NOMO-1 treated with DMSO at 0.1 percent for 48 hours (cell line): ENCODE data around the gene TBC1D2B.

Experiments used
- DNase-seq: peaks from one replicate; lab custom pipeline; 2025; ENCODE audit not compliant: unreplicated experiment; lab: John Stamatoyannopoulos, UW

TBC1D2B gene

DNA sequence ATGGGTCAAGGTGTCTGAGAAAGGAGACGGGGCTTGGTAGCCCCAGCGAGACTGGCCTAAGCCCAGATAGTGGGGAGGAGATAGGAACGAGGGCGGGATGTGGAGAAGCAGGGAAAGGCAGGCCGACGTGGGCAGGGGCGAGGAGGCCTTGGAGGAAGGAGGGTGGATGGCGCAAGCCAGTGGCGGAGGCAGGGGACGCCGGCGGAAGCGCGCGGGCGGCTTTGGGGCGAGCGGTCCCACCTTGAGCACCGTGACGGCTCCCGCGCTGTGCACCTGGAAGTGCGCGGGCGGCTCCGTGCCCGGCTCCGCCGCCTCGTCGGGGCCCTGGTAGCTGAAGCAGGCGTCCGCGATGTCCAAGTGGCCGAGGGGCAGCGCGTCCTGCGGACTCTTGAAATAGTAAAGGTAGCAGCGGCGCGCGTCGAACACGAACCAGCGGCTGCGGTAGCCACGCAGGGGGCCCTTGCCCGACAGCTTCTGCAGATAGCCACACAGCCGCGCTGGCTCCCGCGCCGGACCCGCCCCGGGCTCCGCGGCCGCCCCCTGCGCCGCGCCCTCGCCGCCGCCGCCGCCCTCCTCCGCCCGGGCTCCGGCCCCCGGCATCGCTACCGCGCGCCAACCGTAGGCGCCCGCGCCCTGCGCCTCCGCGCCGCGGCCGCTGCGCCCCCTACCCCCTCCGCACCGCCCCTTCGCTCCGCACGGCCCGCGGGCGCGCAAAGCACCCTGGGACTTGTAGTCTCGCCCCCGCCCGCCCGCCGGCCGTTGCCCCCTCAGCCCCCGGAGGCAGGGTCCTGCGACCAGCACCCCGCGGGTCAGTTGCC is at the start of gene TBC1D2B:
Gene TBC1D2B, minus strand, starts transcription at position 659 of the 818 bp plus-strand sequence. Its CDS starts 59 bp downstream, at position 600.
- DNase-seq, result peak; percentile 40

DNA sequence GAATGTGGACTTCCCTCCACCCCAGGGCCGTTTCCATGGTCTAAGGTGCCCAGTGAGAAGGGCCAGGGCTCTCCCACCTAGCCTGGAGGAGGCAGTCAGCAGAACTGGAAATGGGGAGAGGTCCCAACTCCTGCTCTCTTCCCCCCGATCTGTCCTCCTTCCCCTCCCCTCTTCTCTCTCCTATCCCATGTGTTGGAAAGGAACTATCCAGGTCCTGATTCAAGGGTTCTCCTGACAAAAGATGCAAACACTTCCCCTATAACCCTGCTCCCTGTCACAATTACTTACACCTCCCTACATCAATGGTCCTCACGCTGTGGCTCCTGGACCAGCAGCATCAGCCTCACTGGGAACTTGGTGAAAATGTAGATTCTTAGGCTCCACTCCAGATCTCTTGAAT is 47.8 kb upstream of the TBC1D2B start:
- DNase-seq, result no peak

DNA sequence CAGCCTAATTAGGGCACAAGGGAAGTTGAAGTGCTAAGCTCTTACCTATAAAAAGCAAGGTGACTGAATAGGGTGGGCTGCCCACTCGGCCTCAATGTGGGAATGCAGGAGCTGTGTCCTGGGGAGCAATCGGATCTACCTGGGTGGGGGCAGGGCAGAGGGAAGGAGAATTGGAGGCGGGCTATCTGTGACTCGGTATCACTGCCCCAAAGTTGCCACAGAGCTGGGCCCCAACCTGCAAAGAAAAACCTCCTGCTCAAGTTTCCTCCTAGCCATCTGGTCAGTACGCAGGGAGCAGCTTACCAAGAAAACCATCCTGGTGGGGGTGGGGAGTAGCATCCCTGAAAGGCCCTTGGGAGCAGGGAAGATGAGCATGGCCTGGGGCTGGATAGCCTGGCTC is 43.0 kb upstream of the TBC1D2B start:
- DNase-seq, result no peak

DNA sequence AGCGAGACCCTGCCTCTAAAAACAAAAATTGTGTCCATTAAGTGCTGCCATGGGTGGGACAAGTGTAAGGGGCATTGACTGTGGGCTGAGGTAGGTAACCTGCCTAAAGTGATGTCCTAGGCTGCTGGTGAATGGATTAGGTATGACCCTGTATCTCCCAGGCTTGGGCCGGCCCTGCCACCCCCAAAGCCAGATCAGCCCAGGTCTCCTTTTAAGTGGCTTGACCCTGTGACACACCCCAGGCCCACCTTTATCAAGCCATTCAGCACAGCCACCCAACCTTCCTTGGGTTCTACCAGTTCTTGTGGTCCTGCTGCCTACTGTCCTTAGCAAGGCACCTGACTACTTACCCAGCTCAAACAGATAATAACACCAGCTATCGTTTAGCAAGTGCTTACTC is 35.0 kb upstream of the TBC1D2B start:
- no peak for DNase-seq

DNA sequence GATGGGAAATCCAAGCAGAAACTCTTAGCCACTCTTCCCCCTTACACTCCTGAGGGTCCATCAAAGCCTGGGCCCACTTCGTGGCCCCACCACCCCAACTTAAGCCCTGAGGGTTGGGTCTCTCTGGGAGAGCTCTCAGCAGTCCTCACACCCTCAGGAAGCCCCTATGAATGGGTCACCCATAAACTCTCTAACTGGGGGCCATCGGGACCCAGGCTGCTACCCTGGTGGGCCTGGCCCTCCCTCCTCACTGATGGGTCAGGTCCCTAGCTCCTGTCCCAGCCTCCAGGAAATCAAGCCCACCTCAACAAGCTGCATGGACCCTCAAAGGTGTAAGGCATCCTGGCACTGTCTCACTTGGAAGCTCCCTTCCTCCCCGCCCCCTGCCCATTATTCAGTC is 34.3 kb upstream of the TBC1D2B start:
- no peak for DNase-seq

DNA sequence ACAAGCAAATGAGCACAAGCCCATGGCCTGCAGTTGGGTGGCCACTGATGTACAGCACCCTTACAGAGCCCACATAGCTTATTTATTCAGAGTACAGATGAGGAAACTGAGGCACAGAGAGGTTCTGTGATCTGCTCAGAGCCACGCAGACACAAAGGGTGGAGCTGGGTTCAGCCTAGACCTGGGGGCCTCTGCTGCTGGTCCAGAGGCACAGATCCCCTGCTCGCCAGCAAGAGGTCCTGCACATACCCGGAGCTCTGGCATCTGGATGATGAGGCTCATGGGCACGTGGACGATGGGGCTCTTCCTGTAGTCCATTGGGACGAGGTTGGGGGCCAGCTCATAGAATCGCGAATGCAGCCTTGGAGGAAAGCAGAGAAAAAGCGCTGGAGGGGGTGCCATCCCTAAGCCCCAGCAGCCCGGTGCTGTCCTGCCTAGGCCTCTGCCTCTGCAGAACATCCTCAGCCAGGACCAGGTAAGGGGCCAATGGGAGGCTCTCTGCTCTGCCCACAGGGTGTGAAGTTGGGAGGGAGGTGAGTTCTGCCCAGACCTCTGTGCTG is 33.5 kb upstream of the TBC1D2B start:
- DNase-seq, result no peak

DNA sequence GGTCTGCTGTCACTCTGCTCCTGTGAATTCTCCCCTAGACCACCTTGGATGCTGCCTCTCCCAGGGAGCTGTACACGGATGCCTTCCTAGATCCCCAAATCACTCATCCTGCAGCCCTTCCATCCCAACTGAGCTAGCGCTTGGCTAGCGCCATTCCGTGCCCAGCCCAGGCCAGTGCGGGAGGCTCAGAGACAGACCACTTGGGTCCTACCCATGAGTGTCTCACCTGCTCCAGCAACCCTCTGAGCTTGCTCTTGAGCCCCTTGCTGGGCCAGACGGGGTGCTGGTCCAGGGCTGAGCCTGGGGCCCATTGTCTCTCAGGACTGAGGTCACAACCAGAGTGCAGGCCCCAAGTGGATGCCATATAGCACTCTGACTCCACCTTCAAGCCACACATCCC is 32.6 kb upstream of the TBC1D2B start:
- no peak for DNase-seq

DNA sequence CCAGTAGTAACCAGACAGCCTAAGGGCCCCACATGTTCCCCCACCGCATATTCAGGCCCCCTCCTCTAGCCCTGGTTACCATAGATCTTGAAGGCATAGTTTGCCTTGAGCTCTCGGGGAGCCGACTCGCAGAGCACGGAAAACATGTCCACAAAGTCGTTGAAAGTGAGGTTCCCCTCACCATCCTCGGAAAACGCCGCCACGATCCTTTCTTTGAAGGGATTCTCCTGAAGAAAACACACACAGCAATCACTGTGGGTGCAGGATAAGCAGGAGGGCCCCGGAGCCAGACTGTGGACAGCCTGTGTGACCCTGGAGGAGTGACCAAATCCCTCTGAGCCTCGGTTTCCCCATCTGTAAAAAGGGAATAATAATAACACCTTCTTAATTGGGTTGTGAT is 31.6 kb upstream of the TBC1D2B start:
- no peak for DNase-seq

DNA sequence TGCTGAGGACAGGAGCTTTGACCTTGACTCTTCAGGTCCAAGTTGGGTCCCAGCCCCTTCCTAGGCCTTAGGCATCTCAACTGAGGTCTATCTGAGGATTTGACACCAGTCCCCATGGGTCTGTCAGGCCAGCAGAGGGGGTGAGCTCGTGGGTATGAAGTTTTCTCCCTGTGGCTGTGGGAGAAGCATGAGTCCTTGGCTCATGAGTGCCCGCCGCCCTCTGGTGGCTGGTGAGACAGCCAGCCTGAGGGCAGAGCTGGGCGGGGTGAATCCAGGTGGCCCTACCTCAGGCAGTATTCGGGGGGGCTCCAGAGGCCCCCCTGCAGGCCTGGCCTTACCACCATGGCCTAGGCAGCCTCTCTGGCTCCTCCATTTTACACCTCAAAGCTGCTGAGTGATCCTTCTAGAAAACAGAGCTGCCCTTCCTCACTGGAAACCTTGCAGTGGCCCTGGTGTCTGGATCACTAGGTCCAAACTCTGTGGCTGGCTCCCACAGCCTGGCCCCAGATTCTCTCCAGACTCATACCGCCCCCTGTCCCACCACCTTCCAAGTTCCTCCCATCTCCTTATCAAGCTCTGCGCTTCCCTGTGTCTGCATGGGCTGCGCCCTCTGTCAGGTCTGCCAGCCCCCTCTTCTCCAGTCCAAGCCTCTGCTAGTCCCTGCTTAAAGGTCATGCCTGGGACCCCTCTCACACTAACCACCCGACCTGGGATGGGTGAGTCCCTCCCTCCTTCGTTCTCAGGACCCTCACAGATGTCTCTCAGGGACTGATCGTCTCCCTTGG is 31.0 kb upstream of the TBC1D2B start:
- DNase-seq, result peak; percentile 86

DNA sequence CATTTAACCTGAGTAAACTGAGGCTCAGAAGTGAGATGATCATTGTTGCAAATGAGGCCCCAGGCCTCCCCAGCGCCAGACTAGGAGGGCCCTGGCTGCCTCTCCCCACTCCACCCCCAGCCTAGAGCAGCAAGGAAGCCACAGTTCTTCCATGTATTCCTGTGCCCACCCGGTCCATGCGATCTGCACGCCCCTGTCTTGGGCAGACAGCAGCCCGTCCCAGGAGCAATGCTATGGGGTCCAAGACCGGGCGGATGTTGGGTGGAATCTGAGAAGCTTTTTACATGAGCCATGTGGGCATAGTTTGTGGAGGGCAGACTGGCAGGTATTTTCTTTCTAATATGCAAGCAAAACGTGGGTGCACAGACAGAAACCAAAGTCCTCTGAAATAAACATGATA is 30.0 kb upstream of the TBC1D2B start:
- DNase-seq, result no peak

DNA sequence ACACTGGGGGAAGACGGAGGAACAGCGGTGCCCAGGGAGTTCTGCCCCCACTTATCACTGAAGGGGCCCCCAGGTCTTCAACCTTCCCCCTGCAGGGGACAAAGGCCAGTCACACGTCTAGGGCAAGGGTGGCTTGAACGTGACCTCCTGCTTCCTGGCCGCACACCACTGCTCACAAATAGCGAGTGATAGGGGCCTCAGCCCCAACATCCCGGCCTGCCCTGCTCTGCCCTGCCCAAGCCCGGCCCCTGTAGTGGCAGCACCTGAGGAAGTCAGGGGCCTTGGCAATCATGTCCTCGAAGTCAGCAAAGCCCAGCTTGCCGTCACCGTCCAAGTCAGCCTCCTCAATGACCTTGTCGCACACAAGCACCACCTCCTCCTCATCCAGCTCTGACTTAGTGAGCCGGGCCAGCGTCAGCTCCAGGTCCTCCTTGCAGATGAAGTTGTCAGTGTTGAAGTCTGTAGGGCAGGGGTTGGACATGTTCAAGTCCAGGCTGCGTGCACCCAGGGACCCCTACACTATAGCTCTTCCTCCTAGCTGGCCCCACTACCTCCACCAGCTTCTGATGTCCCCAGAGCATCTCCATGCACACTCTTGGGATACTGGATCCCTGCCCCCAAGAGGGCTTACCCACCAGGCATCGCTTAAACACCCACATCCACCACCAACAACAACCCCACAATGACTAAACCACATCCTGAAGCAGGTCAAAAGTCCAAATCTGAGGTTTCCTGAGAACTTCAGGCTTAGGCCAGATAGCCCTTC is 28.1 kb upstream of the TBC1D2B start:
- DNase-seq, result no peak

DNA sequence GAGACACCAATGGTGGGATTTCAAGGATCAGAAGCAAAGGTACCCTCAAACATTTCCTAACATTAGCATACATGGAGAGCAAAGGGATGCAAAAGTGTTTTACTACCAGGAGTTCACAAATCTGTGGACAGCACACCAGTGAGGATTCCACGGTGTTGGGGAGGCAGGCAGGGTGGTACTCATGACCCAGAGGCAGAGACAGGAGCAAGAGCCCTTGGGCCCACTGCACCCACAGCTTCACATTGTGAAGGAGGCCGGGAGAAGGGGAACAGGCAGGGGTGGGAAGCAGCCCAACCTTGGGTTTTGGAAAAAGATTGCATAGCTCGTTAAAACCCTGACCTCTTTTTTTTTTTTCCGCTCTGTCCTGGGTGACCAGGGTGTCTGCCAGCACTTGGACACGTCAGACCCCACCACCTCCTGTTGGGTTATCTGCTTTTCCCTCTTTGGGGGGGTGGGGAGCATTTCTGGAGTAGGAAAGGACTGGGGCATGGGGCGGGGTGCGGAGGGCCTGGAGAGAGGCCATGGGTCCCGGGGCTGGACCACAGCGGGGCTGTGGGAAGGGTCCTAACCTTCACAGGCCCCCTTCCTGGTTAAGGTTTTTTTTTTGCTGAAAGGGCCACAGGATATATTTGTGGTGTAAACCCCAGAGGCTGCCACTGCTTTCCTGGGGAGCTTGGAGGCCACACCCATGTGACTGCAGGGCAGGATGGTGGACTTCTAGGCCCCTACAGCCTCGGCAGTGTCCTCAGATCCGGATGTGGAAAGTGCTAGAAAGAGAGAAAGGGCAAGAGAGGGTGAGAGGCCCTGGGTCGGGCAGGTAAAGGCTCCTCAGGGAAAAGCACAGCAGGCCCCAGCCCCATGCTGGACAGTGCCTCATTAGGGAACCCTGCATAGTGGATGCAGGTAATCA is 27.3 kb upstream of the TBC1D2B start:
- DNase-seq, result no peak

DNA sequence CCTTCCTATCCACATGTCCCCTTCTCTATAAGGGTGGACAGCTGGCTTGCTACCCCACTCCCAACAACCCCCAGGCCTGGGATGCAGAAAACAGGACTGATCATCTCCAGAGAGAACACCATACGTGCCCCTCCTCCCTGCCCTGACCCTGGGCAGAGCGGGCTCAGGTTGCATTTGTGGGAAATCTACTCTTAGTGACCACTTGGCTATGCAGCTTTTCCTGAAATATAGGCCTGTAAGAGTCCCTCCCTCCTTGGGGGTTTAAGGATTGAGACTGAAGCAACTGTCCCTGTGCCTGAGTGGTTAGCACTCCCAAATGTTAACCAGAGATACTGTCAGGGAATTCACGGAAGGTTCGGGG is 26.6 kb upstream of the TBC1D2B start:
- DNase-seq, result no peak

DNA sequence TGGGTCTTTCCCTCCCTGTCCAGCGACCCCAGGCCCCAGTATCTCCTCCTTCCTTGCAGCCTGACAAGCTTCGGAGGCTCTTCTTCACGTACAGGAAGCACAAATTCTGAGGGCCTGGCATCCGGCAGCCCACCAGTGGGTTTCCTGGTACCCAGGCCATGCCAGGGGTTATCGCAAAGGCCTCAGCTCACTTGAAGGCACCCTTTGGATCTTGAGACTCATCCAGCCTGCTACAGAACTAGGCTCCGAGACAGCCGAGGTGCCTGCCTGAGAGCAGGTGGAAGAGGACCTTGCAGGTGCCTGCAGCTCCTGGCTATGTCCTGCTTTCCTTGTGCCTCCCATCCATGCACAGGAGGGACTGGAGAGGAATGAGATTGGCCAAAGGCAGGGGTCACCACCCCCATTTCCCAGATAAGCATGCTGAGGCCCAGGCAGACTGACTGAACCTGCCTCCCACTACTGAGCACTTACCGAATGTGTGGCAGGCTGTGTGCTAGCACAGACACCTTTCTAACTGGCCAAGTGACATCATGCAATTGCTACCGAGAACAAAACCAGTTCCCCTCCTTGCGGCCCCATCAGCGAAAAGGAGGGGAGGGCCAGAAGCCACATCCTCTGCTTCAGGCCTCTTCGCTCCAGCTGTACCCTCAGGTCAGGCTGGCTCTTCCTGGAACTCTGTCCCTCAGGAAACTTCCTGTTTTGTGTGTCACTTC is 26.1 kb upstream of the TBC1D2B start:
- DNase-seq, result peak; percentile 43

DNA sequence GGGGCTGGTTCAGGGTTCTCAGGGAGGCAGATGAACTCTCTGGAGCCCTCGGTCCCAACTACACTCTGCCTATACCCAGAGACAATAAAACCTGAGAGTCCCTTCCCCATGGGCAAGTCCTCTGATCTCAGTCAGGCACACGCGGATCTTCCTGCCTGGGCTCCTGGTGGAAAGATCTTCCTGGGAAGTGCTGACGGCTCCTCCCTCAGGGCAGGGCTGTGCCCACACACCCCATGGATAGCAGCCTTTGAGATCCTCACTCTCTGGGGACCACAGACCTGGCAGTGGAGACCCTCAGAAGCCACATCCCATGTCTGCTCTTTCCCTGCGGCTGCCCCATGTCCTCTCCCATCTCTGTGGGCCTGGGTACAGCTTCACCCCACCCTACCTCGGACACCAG is 25.2 kb upstream of the TBC1D2B start:
- no peak for DNase-seq

DNA sequence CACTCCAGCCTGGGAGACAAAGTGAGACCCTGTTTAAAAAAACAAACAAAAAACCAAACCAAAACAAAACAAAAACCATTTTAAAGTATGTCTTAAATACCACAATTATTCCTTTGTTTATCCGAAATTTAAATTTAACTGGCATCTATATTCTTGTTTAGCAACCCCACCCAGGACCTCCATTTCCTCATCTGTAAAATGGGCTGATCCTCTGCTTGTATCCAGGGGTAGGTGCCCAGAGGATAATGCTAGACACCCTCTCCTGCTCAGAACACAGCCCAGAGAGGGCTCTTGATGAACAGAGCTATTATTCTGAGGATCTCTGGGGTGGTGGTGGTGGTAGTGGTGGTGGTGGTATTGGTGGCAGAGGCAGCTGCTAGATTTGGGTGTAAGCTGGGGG is 24.7 kb upstream of the TBC1D2B start:
- no peak for DNase-seq

DNA sequence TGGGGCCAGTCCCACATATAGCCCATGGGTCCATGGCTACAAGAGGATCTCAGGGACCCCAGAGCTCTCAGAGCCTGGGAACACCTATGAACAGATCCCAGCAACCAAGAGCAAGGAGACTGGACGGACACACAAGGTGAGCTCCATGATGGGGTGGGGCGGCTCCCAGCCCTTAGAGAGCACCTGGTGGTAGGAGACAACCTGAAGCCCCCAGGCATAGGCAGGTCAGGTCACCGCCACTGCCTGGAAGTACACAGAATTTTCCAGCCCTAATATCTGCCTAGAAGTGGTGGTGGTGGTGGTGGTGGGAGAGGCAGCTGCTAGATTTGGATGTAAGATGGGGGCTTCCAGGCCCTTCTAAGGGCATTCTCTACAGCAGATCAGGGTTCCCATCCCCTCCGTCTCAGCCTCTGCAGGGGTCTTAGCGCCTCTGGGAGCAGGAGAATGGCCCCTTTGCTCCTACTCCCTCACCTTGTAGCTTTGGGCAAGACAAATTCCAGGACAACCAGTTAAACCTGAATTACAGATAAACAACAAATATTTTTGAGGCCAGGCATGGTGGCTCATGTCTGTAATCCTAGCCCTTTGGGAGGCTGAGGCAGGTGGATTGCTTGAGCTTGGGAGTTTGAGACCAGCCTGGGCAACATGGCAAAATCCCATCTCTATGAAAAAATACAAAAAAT is 24.1 kb upstream of the TBC1D2B start:
- no peak for DNase-seq

DNA sequence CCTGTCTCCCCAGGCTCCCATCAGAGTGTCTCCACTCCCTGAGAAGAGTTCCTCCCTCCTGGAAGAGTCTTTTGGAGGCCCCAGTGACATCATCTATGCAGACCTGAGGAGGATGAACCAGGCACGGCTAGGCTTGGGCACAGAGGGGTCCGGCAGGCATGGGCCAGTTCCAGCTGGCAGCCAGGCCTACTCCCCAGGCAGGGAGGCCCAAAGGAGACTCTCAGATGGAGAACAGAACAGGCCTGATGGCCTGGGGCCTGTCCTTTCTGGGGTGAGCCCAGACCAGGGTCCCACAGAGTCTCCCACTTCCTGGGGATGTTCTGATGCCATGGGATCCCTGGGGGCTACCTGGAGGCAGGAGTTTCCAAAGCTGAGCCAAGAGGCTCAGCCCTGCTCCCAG is 23.4 kb upstream of the TBC1D2B start:
- no peak for DNase-seq

DNA sequence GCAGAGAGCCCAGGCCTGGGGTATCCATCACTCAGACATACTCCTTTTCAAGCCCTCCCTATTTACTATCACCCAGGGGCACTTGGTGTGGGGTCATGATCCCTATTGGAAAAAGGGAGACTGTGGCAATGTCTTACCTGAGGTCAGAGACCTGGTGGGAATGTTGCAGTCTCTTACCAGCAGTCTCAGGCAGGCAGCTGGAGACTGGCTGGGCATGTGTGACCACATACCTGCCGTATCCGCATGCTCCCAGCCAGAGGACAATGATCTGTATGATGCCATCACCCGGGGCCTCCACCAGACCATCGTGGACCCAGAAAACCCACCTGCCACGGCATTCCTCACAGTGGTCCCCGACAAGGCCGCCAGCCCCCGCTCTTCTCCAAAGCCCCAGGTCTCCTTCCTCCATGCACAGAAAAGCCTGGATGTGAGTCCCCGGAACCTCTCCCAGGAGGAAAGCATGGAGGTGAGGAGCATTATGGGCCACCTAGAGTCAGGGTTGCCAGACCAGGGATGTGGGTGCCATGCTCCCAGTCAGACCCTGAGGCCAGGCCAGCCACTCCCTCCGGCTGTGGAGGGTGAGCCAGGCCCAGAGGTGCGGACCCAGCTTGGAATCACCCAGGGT is 20.7 kb upstream of the TBC1D2B start:
- no peak for DNase-seq
